Measurements from ENCODE around the gene RNF138. TPM values are rescaled to one million over a fixed set of nuclear protein-coding genes. Genes with fewer than 3 reads are reported as not detected.

The RNF138 gene
- total and polyA plus RNA-seq, 2 experiments from 2014 or later, result 58.0 to 89.6 TPM

DNA sequence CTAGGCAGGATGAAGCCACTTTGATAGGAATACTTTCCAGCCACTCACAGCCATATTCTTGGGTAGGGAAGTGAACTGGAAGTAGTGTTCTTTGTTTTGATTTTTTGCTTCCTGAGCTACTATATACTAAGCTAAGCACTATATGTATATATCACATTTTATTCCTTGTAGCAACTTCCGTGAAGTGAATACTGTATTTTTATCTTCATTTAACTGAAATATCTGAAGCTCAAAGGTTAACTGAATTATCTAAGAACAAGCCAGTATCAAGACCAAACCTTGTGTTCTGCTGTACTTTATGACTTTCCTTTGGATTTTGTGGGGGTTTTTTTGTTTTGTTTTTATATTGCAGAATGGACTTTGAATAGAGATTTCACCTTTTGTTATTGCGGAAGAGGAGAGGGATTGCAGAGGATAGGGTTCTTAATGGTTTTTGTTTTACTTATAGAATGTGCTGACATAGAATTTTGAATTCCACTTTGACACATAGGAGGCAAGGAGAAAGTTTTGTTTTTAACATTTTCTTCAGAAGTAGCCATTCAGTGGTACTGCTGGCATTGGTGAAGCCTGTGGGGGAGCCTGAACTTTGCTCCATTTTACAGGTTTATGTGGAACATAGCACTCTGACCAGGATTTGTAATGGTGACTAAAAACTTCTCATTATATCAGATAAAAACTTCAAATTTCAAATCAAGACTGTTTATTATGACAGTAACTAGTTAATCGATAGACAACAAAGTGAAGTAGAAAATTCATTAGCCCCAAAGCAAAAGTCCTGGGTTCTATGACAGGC lies 24.1 kb upstream of the RNF138 start:
- Mint-ChIP-seq H3K27ac (no peak overlapping the region), H3K9me3 (no peaks in the 10 kb centered on the region), H3K36me3 (ENCODE audit: low read depth) (no peaks in the 10 kb centered on the region; the same call in 2 of the 3 replicates), H3K27me3 (ENCODE audit: insufficient read depth, low read depth, poor library complexity) (peaks cover 4% of the 10 kb centered on the region), H3K4me1 (no peaks in the 10 kb centered on the region), H3K4me3 (no peak overlapping the region)
- no peaks in the 10 kb centered on the region for H3F3A ChIP-seq (replicated peaks; ENCODE audit: low read depth)
- H3K4me3 ChIP-seq, result no peak overlapping the region
- no peaks in the 10 kb centered on the region for H3K36me3 ChIP-seq (ENCODE audit: insufficient read depth)
- ATAC-seq, result no peak
- TF ChIP-seq, protein P1, sequence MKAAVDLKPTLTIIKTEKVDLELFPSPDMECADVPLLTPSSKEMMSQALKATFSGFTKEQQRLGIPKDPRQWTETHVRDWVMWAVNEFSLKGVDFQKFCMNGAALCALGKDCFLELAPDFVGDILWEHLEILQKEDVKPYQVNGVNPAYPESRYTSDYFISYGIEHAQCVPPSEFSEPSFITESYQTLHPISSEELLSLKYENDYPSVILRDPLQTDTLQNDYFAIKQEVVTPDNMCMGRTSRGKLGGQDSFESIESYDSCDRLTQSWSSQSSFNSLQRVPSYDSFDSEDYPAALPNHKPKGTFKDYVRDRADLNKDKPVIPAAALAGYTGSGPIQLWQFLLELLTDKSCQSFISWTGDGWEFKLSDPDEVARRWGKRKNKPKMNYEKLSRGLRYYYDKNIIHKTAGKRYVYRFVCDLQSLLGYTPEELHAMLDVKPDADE (IDR thresholded peaks at IDR 0.05), result no peak
- H3K27ac ChIP-seq (ENCODE audit: low read depth), result no peak overlapping the region
- no peaks in the 10 kb centered on the region for H3K79me2 ChIP-seq (replicated peaks; ENCODE audit: insufficient read depth)
- H3K4me2 ChIP-seq, result no peak overlapping the region
- no peak for DNase-seq (ENCODE audit: low spot score)
- no peak overlapping the region for H2AFZ ChIP-seq
- no peaks in the 10 kb centered on the region for H3K4me1 ChIP-seq (ENCODE audit: insufficient read depth)
- no peaks in the 10 kb centered on the region for H3K27me3 ChIP-seq (ENCODE audit: insufficient read depth)
- no peaks in the 10 kb centered on the region; the same call in 1 of the 2 replicates for H4K20me1 ChIP-seq (replicated peaks; ENCODE audit: insufficient read depth)
- no peaks in the 10 kb centered on the region for H3K9me2 ChIP-seq (ENCODE audit: insufficient read depth)

DNA sequence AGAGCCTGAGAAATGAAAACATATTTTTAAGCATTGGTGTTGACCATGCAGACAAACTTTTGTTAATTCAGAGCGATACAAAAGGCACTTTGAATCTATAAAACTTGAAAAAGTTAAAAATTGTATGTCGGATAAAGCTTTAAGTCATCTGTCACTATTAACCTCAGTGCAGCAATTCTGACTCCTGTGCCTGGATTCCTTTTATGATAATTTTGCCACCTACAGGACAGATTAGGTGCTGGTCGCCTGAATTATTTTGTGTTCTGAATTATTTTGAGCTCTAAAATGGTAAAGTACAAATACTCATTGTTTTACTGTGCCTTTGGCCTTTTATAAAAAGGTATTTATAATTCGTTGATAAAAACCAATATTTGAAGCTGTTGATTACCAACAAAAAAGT lies 19.4 kb upstream of the RNF138 start:
- H3K27ac ChIP-seq (ENCODE audit: low read depth), result no peak overlapping the region
- H3K27ac Mint-ChIP-seq, result no peak overlapping the region
- H3F3A ChIP-seq (replicated peaks; ENCODE audit: low read depth), result no peaks in the 10 kb centered on the region
- no peaks in the 10 kb centered on the region for H3K36me3 ChIP-seq (ENCODE audit: insufficient read depth)
- H3K27me3 ChIP-seq (ENCODE audit: insufficient read depth), result no peaks in the 10 kb centered on the region
- H2AFZ ChIP-seq, result no peak overlapping the region
- no peaks in the 10 kb centered on the region; the same call in 2 of the 3 replicates for H3K36me3 Mint-ChIP-seq (ENCODE audit: low read depth)
- H3K4me1 Mint-ChIP-seq, result no peaks in the 10 kb centered on the region
- TF ChIP-seq, protein P1 (IDR thresholded peaks at IDR 0.05), result no peak
- TF ChIP-seq ZNF114 (CRISPR knock-in tag; IDR thresholded peaks at IDR 0.05) (no peak), NANOG (IDR thresholded peaks at IDR 0.05; ENCODE audit: borderline replicate concordance) (no peak), REST (IDR thresholded peaks at IDR 0.05; ENCODE audit: unreplicated experiment) (no peak), STAT1 (IDR thresholded peaks at IDR 0.05; ENCODE audit: unreplicated experiment) (no peak), ZNF331 (CRISPR knock-in tag; IDR thresholded peaks at IDR 0.05; ENCODE audit: low read depth) (no peak)
- TF ChIP-seq, protein P2, sequence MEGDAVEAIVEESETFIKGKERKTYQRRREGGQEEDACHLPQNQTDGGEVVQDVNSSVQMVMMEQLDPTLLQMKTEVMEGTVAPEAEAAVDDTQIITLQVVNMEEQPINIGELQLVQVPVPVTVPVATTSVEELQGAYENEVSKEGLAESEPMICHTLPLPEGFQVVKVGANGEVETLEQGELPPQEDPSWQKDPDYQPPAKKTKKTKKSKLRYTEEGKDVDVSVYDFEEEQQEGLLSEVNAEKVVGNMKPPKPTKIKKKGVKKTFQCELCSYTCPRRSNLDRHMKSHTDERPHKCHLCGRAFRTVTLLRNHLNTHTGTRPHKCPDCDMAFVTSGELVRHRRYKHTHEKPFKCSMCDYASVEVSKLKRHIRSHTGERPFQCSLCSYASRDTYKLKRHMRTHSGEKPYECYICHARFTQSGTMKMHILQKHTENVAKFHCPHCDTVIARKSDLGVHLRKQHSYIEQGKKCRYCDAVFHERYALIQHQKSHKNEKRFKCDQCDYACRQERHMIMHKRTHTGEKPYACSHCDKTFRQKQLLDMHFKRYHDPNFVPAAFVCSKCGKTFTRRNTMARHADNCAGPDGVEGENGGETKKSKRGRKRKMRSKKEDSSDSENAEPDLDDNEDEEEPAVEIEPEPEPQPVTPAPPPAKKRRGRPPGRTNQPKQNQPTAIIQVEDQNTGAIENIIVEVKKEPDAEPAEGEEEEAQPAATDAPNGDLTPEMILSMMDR (conservative IDR thresholded peaks at IDR 0.05; ENCODE audit: low read depth in 2 of 2), result peak in 1 of 2 experiments; percentile 25; a peak in 2 of 4 replicates
- no peaks in the 10 kb centered on the region for H3K4me1 ChIP-seq (ENCODE audit: insufficient read depth)
- no peak overlapping the region for H3K4me2 ChIP-seq
- H3K4me3 Mint-ChIP-seq, result no peak overlapping the region
- no peaks in the 10 kb centered on the region for H3K9me2 ChIP-seq (ENCODE audit: insufficient read depth)
- no peaks in the 10 kb centered on the region for H3K9me3 Mint-ChIP-seq
- no peaks in the 10 kb centered on the region for H3K79me2 ChIP-seq (replicated peaks; ENCODE audit: insufficient read depth)
- H3K4me3 ChIP-seq, result no peak overlapping the region
- no peak for ATAC-seq
- peak; percentile 16 for DNase-seq (ENCODE audit: low spot score)
- no peaks in the 10 kb centered on the region for H3K27me3 Mint-ChIP-seq (ENCODE audit: insufficient read depth, low read depth, poor library complexity)
- no peaks in the 10 kb centered on the region; the same call in 1 of the 2 replicates for H4K20me1 ChIP-seq (replicated peaks; ENCODE audit: insufficient read depth)

Data from GM23338 (cell line).